HL-60 (cell line): Measurements from ENCODE around the gene SNX10.

Experiments used
- GABPA ChIP-seq: IDR thresholded peaks from 2 replicates; pipeline ENCODE4 v1.6.1; 2012; ENCODE audit warnings: low read depth
- POLR2AphosphoS5 ChIP-seq: IDR thresholded peaks from 2 replicates; pipeline ENCODE4 v1.6.1; 2012; ENCODE audit warnings: low read depth

GRCh38 chr7:26417911-26418413 lies 126.3 kb downstream of the SNX10 start:
- TF ChIP-seq GABPA, result no peak
- TF ChIP-seq POLR2AphosphoS5, result no peak
